ENCODE results near the gene GTF3C1.

GTF3C1 gene

GRCh38 chr16:27561216-27561615, 11.5 kb upstream of the GTF3C1 start:
- DNase-seq (ENCODE audit: low read depth in 2 of 2), result no peak

GRCh38 chr16:27558932-27559331, 9.2 kb upstream of the GTF3C1 start:
- no peak for DNase-seq (ENCODE audit: low read depth in 2 of 2)

- DNase-seq (ENCODE audit: low read depth in 2 of 2), result no peak
Measured at GRCh38 chr16:27558434-27558833, 8.7 kb upstream of the GTF3C1 start.

- no peak for DNase-seq (ENCODE audit: low read depth in 2 of 2)
Measured at GRCh38 chr16:27556471-27556870, 6.8 kb upstream of the GTF3C1 start.

- DNase-seq (ENCODE audit: low read depth in 2 of 2), result no peak
Measured at GRCh38 chr16:27551036-27551435, 1.3 kb upstream of the GTF3C1 start.

GRCh38 chr16:27550582-27550920, 838 bp upstream of the GTF3C1 start:
- DNase-seq (ENCODE audit: low read depth in 2 of 2), result no peak

- DNase-seq (ENCODE audit: low read depth in 2 of 2), result no peak
Measured at GRCh38 chr16:27549464-27549745, 308 bp downstream of the GTF3C1 start.

- no peak for DNase-seq (ENCODE audit: low read depth in 2 of 2)
Measured at GRCh38 chr16:27547851-27548250, 1.9 kb downstream of the GTF3C1 start.

GRCh38 chr16:27547134-27547533, 2.6 kb downstream of the GTF3C1 start:
- DNase-seq (ENCODE audit: low read depth in 2 of 2), result no peak

GRCh38 chr16:27544671-27545070, 5.0 kb downstream of the GTF3C1 start:
- DNase-seq (ENCODE audit: low read depth in 2 of 2), result no peak

GRCh38 chr16:27543801-27544200, 5.9 kb downstream of the GTF3C1 start:
- no peak for DNase-seq (ENCODE audit: low read depth in 2 of 2)

- DNase-seq (ENCODE audit: low read depth in 2 of 2), result no peak
Measured at GRCh38 chr16:27539636-27540035, 10.1 kb downstream of the GTF3C1 start.

GRCh38 chr16:27539120-27539519, 10.6 kb downstream of the GTF3C1 start:
- DNase-seq (ENCODE audit: low read depth in 2 of 2), result no peak

GRCh38 chr16:27538528-27538927, 11.2 kb downstream of the GTF3C1 start:
- no peak for DNase-seq (ENCODE audit: low read depth in 2 of 2)

GRCh38 chr16:27534256-27534655, 15.5 kb downstream of the GTF3C1 start:
- DNase-seq (ENCODE audit: low read depth in 2 of 2), result no peak

- DNase-seq (ENCODE audit: low read depth in 2 of 2), result no peak
Measured at GRCh38 chr16:27531826-27532800, 17.6 kb downstream of the GTF3C1 start.

GRCh38 chr16:27531186-27531585, 18.5 kb downstream of the GTF3C1 start:
- no peak for DNase-seq (ENCODE audit: low read depth in 2 of 2)

- DNase-seq (ENCODE audit: low read depth in 2 of 2), result no peak
Measured at GRCh38 chr16:27529962-27530361, 19.8 kb downstream of the GTF3C1 start.

GRCh38 chr16:27528294-27528693, 21.4 kb downstream of the GTF3C1 start:
- no peak for DNase-seq (ENCODE audit: low read depth in 2 of 2)

GRCh38 chr16:27526180-27526579, 23.5 kb downstream of the GTF3C1 start:
- DNase-seq (ENCODE audit: low read depth in 2 of 2), result no peak

GRCh38 chr16:27522173-27522707, 27.5 kb downstream of the GTF3C1 start:
- DNase-seq (ENCODE audit: low read depth in 2 of 2), result no peak

GRCh38 chr16:27520982-27521673, 28.6 kb downstream of the GTF3C1 start:
- no peak for DNase-seq (ENCODE audit: low read depth in 2 of 2)

GRCh38 chr16:27518226-27518625, 31.5 kb downstream of the GTF3C1 start:
- DNase-seq (ENCODE audit: low read depth in 2 of 2), result no peak
